SK-N-SH treated with all-trans-retinoic acid at 6 μM for 48 hours (cell line): Measurements from ENCODE around the gene ULK1.

Experiments used
- ATAC-seq: fragments of 200-7000 bp; cut with Tn5 transposase; 3 replicates; pipeline ENCODE4 v1.9.1; 2020; ENCODE audit warnings: mild to moderate bottlenecking, moderate library complexity
- ARNTL ChIP-seq: fragments of 450-650 bp; formaldehyde crosslinking; IDR thresholded peaks from 2 replicates; pipeline ENCODE4 v1.5.0; 2020; ENCODE audit warnings: low read depth, mild to moderate bottlenecking, moderate library complexity, borderline replicate concordance
- BACH2 ChIP-seq: fragments of 250-450 bp; sonication (Bioruptor Pico); IDR thresholded peaks from 2 replicates; pipeline ENCODE4 v1.9.0; 2021; ENCODE audit warnings: mild to moderate bottlenecking, borderline replicate concordance
- ESRRG ChIP-seq: fragments of 250-450 bp; sonication (Bioruptor Pico); IDR thresholded peaks from 2 replicates; pipeline ENCODE4 v1.6.1; 2021; ENCODE audit warnings: mild to moderate bottlenecking
- GLIS3 ChIP-seq: fragments of 250-450 bp; sonication (Bioruptor Pico); IDR thresholded peaks from 2 replicates; pipeline ENCODE4 v1.5.0; 2020; ENCODE audit warnings: mild to moderate bottlenecking, moderate library complexity
- ISL1 ChIP-seq: fragments of 250-450 bp; sonication (Bioruptor Pico); IDR thresholded peaks from 2 replicates; pipeline ENCODE4 v2.1.2; 2022; ENCODE audit warnings: mild to moderate bottlenecking, moderate library complexity
- OSR1 ChIP-seq: fragments of 250-450 bp; sonication (Bioruptor Pico); IDR thresholded peaks from 2 replicates; pipeline ENCODE4 v1.8.0; 2022; ENCODE audit warnings: moderate library complexity, mild to moderate bottlenecking, inconsistent platforms
- PATZ1 ChIP-seq: fragments of 250-450 bp; sonication (Bioruptor Pico); IDR thresholded peaks from 2 replicates; pipeline ENCODE4 v1.8.0; 2020; ENCODE audit warnings: mild to moderate bottlenecking, moderate library complexity, borderline replicate concordance
- PPARA ChIP-seq: fragments of 250-450 bp; sonication (Bioruptor Pico); IDR thresholded peaks from 2 replicates; pipeline ENCODE4 v1.5.0; 2020; ENCODE audit warnings: mild to moderate bottlenecking, borderline replicate concordance
- RARB ChIP-seq: fragments of 250-450 bp; sonication (Bioruptor Pico); IDR thresholded peaks from 2 replicates; pipeline ENCODE4 v1.8.0; 2021; ENCODE audit warnings: mild to moderate bottlenecking, moderate library complexity
- SNAI2 ChIP-seq: fragments of 250-450 bp; sonication (Bioruptor Pico); IDR thresholded peaks from 2 replicates; pipeline ENCODE4 v1.5.0; 2020; ENCODE audit warnings: mild to moderate bottlenecking, moderate library complexity
- TCF4 ChIP-seq: fragments of 250-450 bp; sonication (Bioruptor Pico); IDR thresholded peaks from 2 replicates; pipeline ENCODE4 v1.8.0; 2021; ENCODE audit warnings: mild to moderate bottlenecking, moderate library complexity, borderline replicate concordance
- TOX ChIP-seq: fragments of 250-450 bp; sonication (Bioruptor Pico); IDR thresholded peaks from 2 replicates; pipeline ENCODE4 v1.8.0; 2021; ENCODE audit warnings: mild to moderate bottlenecking, moderate library complexity, borderline replicate concordance
- TSHZ2 ChIP-seq: fragments of 250-450 bp; sonication (Bioruptor Pico); IDR thresholded peaks from 2 replicates; pipeline ENCODE4 v1.5.0; 2020; ENCODE audit warnings: mild to moderate bottlenecking, moderate library complexity
- ZC3H10 ChIP-seq: fragments of 250-450 bp; sonication (Bioruptor Pico); IDR thresholded peaks from 2 replicates; pipeline ENCODE4 v1.5.1; 2021; ENCODE audit warnings: mild to moderate bottlenecking, moderate library complexity
- ZFP3 ChIP-seq: fragments of 250-450 bp; sonication (Bioruptor Pico); IDR thresholded peaks from 2 replicates; pipeline ENCODE4 v1.5.0; 2020; ENCODE audit warnings: mild to moderate bottlenecking, moderate library complexity
- ZFP30 ChIP-seq: fragments of 450-650 bp; formaldehyde crosslinking; IDR thresholded peaks from 2 replicates; pipeline ENCODE4 v1.5.0; 2022; ENCODE audit warnings: mild to moderate bottlenecking, moderate library complexity
- ZNF565 ChIP-seq: fragments of 450-650 bp; formaldehyde crosslinking; conservative IDR thresholded peaks from 2 replicates; pipeline ENCODE4 v1.5.0; 2020; ENCODE audit warnings: low read depth, mild to moderate bottlenecking, moderate library complexity
- ZNF70 ChIP-seq: fragments of 450-650 bp; formaldehyde crosslinking; IDR thresholded peaks from 2 replicates; pipeline ENCODE4 v1.5.0; 2020; ENCODE audit warnings: mild to moderate bottlenecking, moderate library complexity
- ZNF8 ChIP-seq: fragments of 450-650 bp; formaldehyde crosslinking; IDR thresholded peaks from 2 replicates; pipeline ENCODE4 v1.5.0; 2020; ENCODE audit warnings: mild to moderate bottlenecking, moderate library complexity
- TF ChIP-seq, protein P1 (sequence below): fragments of 250-450 bp; sonication (Bioruptor Pico); IDR thresholded peaks from 2 replicates; pipeline ENCODE4 v1.5.1; 2020; ENCODE audit warnings: low read depth, mild to moderate bottlenecking, moderate library complexity
- TF ChIP-seq, protein P2 (sequence below): fragments of 250-450 bp; sonication (Bioruptor Pico); IDR thresholded peaks from 2 replicates; pipeline ENCODE4 v1.8.0; 2021; ENCODE audit warnings: low read depth, mild to moderate bottlenecking, moderate library complexity, borderline replicate concordance
- TF ChIP-seq, protein P3 (sequence below): fragments of 250-450 bp; sonication (Bioruptor Pico); IDR thresholded peaks from 2 replicates; pipeline ENCODE4 v1.5.1; 2021; ENCODE audit warnings: mild to moderate bottlenecking, moderate library complexity

The ULK1 gene

GRCh38 chr12:131910302-131911027, 16.0 kb downstream of the ULK1 start:
- TF ChIP-seq ZNF565 (CRISPR knock-in tag) (no peak), TSHZ2 (CRISPR knock-in tag) (no peak), ESRRG (CRISPR knock-in tag) (no peak), RARB (CRISPR knock-in tag) (no peak), ARNTL (CRISPR knock-in tag) (no peak), TOX (no peak), ISL1 (no peak), ZNF8 (CRISPR knock-in tag) (no peak), SNAI2 (CRISPR knock-in tag) (no peak), ZC3H10 (CRISPR knock-in tag) (no peak), GLIS3 (no peak), BACH2 (CRISPR knock-in tag) (no peak)
- TF ChIP-seq, protein P1, sequence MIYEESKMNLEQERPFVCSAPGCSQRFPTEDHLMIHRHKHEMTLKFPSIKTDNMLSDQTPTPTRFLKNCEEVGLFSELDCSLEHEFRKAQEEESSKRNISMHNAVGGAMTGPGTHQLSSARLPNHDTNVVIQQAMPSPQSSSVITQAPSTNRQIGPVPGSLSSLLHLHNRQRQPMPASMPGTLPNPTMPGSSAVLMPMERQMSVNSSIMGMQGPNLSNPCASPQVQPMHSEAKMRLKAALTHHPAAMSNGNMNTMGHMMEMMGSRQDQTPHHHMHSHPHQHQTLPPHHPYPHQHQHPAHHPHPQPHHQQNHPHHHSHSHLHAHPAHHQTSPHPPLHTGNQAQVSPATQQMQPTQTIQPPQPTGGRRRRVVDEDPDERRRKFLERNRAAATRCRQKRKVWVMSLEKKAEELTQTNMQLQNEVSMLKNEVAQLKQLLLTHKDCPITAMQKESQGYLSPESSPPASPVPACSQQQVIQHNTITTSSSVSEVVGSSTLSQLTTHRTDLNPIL (CRISPR knock-in tag) = no peak
- no peak for ATAC-seq

- TF ChIP-seq SNAI2 (CRISPR knock-in tag) (no peak), GLIS3 (no peak), PATZ1 (CRISPR knock-in tag) (no peak), ZFP30 (CRISPR knock-in tag) (no peak), ZNF8 (CRISPR knock-in tag) (no peak), ZFP3 (no peak), ESRRG (CRISPR knock-in tag) (no peak)
- TF ChIP-seq, protein P2, sequence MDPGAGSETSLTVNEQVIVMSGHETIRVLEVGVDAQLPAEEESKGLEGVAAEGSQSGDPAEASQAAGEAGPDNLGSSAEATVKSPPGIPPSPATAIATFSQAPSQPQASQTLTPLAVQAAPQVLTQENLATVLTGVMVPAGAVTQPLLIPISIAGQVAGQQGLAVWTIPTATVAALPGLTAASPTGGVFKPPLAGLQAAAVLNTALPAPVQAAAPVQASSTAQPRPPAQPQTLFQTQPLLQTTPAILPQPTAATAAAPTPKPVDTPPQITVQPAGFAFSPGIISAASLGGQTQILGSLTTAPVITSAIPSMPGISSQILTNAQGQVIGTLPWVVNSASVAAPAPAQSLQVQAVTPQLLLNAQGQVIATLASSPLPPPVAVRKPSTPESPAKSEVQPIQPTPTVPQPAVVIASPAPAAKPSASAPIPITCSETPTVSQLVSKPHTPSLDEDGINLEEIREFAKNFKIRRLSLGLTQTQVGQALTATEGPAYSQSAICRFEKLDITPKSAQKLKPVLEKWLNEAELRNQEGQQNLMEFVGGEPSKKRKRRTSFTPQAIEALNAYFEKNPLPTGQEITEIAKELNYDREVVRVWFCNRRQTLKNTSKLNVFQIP (CRISPR knock-in tag) = no peak
- no peak for ATAC-seq
Measured at GRCh38 chr12:131911028-131911650, 16.7 kb downstream of the ULK1 start.

- ATAC-seq = peak; percentile 34
- no peak for TF ChIP-seq TSHZ2 (CRISPR knock-in tag)
- TF ChIP-seq RARB (CRISPR knock-in tag) = no peak
- no peak for TF ChIP-seq ISL1
- TF ChIP-seq ZNF8 (CRISPR knock-in tag) = no peak
- TF ChIP-seq ESRRG (CRISPR knock-in tag) = no peak
- no peak for TF ChIP-seq ZFP3
- TF ChIP-seq, protein P3, sequence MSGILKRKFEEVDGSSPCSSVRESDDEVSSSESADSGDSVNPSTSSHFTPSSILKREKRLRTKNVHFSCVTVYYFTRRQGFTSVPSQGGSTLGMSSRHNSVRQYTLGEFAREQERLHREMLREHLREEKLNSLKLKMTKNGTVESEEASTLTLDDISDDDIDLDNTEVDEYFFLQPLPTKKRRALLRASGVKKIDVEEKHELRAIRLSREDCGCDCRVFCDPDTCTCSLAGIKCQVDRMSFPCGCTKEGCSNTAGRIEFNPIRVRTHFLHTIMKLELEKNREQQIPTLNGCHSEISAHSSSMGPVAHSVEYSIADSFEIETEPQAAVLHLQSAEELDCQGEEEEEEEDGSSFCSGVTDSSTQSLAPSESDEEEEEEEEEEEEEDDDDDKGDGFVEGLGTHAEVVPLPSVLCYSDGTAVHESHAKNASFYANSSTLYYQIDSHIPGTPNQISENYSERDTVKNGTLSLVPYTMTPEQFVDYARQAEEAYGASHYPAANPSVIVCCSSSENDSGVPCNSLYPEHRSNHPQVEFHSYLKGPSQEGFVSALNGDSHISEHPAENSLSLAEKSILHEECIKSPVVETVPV = no peak
- no peak for TF ChIP-seq TCF4 (CRISPR knock-in tag)
- TF ChIP-seq PPARA (CRISPR knock-in tag) = no peak
- no peak for TF ChIP-seq OSR1 (CRISPR knock-in tag)
- TF ChIP-seq SNAI2 (CRISPR knock-in tag) = no peak
- no peak for TF ChIP-seq GLIS3
- no peak for TF ChIP-seq ZNF70 (CRISPR knock-in tag)
- no peak for TF ChIP-seq ARNTL (CRISPR knock-in tag)
Measured at GRCh38 chr12:131911851-131912477, 17.5 kb downstream of the ULK1 start.
